ENCODE data around the gene SLC12A6.

DNA sequence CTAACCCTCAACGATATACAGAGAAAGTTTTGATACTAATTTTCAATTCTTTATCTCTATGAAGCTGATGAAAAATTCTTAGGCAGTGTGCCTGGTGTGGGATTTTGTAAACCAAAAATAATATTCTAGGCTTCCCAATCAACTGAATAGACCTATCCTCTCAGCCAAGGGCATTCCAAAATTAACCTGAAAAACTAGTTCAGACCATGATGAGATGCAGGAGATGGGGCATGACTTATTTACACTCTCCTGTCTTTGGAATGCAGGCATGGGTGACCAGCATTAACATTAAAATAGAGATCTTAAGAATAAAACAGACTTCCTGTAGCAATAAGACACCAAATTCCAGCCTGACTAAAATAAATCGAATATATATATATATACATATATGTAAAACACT lies 37.2 kb upstream of the SLC12A6 start:
- TF ChIP-seq, protein P1, sequence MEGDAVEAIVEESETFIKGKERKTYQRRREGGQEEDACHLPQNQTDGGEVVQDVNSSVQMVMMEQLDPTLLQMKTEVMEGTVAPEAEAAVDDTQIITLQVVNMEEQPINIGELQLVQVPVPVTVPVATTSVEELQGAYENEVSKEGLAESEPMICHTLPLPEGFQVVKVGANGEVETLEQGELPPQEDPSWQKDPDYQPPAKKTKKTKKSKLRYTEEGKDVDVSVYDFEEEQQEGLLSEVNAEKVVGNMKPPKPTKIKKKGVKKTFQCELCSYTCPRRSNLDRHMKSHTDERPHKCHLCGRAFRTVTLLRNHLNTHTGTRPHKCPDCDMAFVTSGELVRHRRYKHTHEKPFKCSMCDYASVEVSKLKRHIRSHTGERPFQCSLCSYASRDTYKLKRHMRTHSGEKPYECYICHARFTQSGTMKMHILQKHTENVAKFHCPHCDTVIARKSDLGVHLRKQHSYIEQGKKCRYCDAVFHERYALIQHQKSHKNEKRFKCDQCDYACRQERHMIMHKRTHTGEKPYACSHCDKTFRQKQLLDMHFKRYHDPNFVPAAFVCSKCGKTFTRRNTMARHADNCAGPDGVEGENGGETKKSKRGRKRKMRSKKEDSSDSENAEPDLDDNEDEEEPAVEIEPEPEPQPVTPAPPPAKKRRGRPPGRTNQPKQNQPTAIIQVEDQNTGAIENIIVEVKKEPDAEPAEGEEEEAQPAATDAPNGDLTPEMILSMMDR (IDR thresholded peaks at IDR 0.05) = no peak
- TF ChIP-seq ZSCAN20 (CRISPR knock-in tag; IDR thresholded peaks at IDR 0.05) (no peak), POLR2A (IDR thresholded peaks at IDR 0.05; ENCODE audit: low read length) (no peak), HOXB5 (CRISPR knock-in tag; IDR thresholded peaks at IDR 0.05) (no peak), ZNF302 (CRISPR knock-in tag; IDR thresholded peaks at IDR 0.05) (no peak)
